H9 (cell line): ENCODE results near the gene ARHGAP4. TPM values are rescaled to one million over a fixed set of nuclear protein-coding genes. Genes with fewer than 3 reads are reported as not detected.

ENCODE experiments used
- DNase-seq: peaks from one replicate; pipeline ENCODE4 v3.0.0-alpha.2; 2017
- H2AFZ ChIP-seq: one replicate; pipeline ENCODE4 v1.6.1; 2013; ENCODE audit warnings: mild to moderate bottlenecking, low read length, control low read depth, moderate library complexity
- H2AK5ac ChIP-seq: 2 replicates; pipeline ENCODE4 v1.6.1; 2013; ENCODE audit warnings: low read length, control low read depth, mixed read lengths; ENCODE audit not compliant: insufficient read length
- H2BK120ac ChIP-seq: one replicate; pipeline ENCODE4 v1.6.1; 2013; ENCODE audit warnings: low read depth, mild to moderate bottlenecking, low read length, control low read depth, inconsistent platforms; ENCODE audit not compliant: poor library complexity, severe bottlenecking
- H2BK12ac ChIP-seq: 2 replicates; pipeline ENCODE4 v1.6.1; 2013; ENCODE audit warnings: low read length, control low read depth, mixed read lengths, low read depth; ENCODE audit not compliant: insufficient read length
- H2BK15ac ChIP-seq: 2 replicates; pipeline ENCODE4 v1.6.1; 2013; ENCODE audit warnings: low read depth, low read length, control low read depth
- H2BK20ac ChIP-seq: one replicate; pipeline ENCODE4 v1.6.1; 2013; ENCODE audit warnings: low read depth, mild to moderate bottlenecking, low read length, control low read depth, inconsistent platforms; ENCODE audit not compliant: poor library complexity, severe bottlenecking
- H2BK5ac ChIP-seq: 2 replicates; pipeline ENCODE4 v1.6.1; 2013; ENCODE audit warnings: low read length, control low read depth, mixed read lengths; ENCODE audit not compliant: insufficient read length
- H3K14ac ChIP-seq: 2 replicates; pipeline ENCODE4 v1.6.1; 2013; ENCODE audit warnings: low read length, control low read depth; ENCODE audit not compliant: insufficient read depth
- H3K18ac ChIP-seq: 2 replicates; pipeline ENCODE4 v1.6.1; 2013; ENCODE audit warnings: low read depth, mild to moderate bottlenecking, mixed read lengths, low read length, control low read depth; ENCODE audit not compliant: insufficient read length
- H3K23ac ChIP-seq: 2 replicates; pipeline ENCODE4 v1.6.1; 2013; ENCODE audit warnings: low read length, control low read depth, mixed read lengths, low read depth; ENCODE audit not compliant: insufficient read length
- H3K23me2 ChIP-seq: 2 replicates; pipeline ENCODE4 v1.6.1; 2013; ENCODE audit warnings: low read depth, mild to moderate bottlenecking, mixed read lengths, low read length, control low read depth; ENCODE audit not compliant: insufficient read length, poor library complexity, severe bottlenecking
- H3K27ac ChIP-seq: 2 replicates; pipeline ENCODE4 v1.5.1; 2013; ENCODE audit warnings: low read length, control low read depth, mixed read lengths, low read depth; ENCODE audit not compliant: insufficient read length
- H3K27me3 ChIP-seq: 2 replicates; pipeline ENCODE4 v1.6.1; 2013; ENCODE audit warnings: low read length, control low read depth, inconsistent platforms; ENCODE audit not compliant: insufficient read depth
- H3K4ac ChIP-seq: 2 replicates; pipeline ENCODE4 v1.6.1; 2013; ENCODE audit warnings: low read depth, mild to moderate bottlenecking, control low read depth, inconsistent platforms, low read length, moderate library complexity
- H3K4me1 ChIP-seq: 2 replicates; pipeline ENCODE4 v1.6.1; 2013; ENCODE audit warnings: low read length, control low read depth, inconsistent platforms; ENCODE audit not compliant: insufficient read depth
- H3K4me2 ChIP-seq: 2 replicates; pipeline ENCODE4 v1.6.1; 2013; ENCODE audit warnings: low read length, control low read depth, mixed read lengths; ENCODE audit not compliant: insufficient read length, insufficient read depth
- H3K56ac ChIP-seq: 2 replicates; pipeline ENCODE4 v1.6.1; 2013; ENCODE audit warnings: low read depth, mild to moderate bottlenecking, mixed read lengths, low read length, control low read depth; ENCODE audit not compliant: insufficient read length
- H3K79me1 ChIP-seq: 2 replicates; pipeline ENCODE4 v1.6.1; 2013; ENCODE audit warnings: low read depth, mild to moderate bottlenecking, moderate library complexity, low read length, control low read depth, inconsistent platforms; ENCODE audit not compliant: insufficient read depth, poor library complexity, severe bottlenecking
- H3K79me2 ChIP-seq: 2 replicates; pipeline ENCODE4 v1.6.1; 2013; ENCODE audit warnings: low read length, control low read depth, inconsistent platforms; ENCODE audit not compliant: insufficient read depth
- H3K9ac ChIP-seq: 2 replicates; pipeline ENCODE4 v1.6.1; 2013; ENCODE audit warnings: low read length, control low read depth, mixed read lengths; ENCODE audit not compliant: insufficient read length; ENCODE audit errors: extremely low read depth
- H3K9me3 ChIP-seq: one replicate; pipeline ENCODE4 v1.6.1; 2013; ENCODE audit warnings: low read depth, low read length, inconsistent platforms; ENCODE audit not compliant: control insufficient read depth
- H3T11ph ChIP-seq: one replicate; pipeline ENCODE4 v1.6.1; 2013; ENCODE audit warnings: mild to moderate bottlenecking, low read length, control low read depth, inconsistent platforms
- H4K20me1 ChIP-seq: one replicate; pipeline ENCODE4 v1.6.1; 2013; ENCODE audit not compliant: control insufficient read depth, insufficient read length, insufficient read depth
- H4K5ac ChIP-seq: 2 replicates; pipeline ENCODE4 v1.6.1; 2013; ENCODE audit warnings: low read depth, mild to moderate bottlenecking, mixed read lengths, low read length, control low read depth; ENCODE audit not compliant: insufficient read length
- H4K8ac ChIP-seq: replicated peaks from 2 replicates; pipeline ENCODE4 v1.6.1; 2013; ENCODE audit warnings: low read length, control low read depth, mixed read lengths, low read depth; ENCODE audit not compliant: insufficient read length
- H4K91ac ChIP-seq: 2 replicates; pipeline ENCODE4 v1.6.1; 2013; ENCODE audit warnings: low read depth, mild to moderate bottlenecking, moderate library complexity, mixed read lengths, low read length, control low read depth; ENCODE audit not compliant: insufficient read length
- H3K27ac Mint-ChIP-seq, 3 experiments: 2 replicates in 2 of 3; 3 replicates in 1 of 3; pipeline ENCODE4 v1.8.0; 2020 to 2021; ENCODE audit warnings: mixed read lengths in 3 of 3, mild to moderate bottlenecking in 1 of 3, moderate library complexity in 1 of 3
- H3K27me3 Mint-ChIP-seq: 2 replicates; pipeline ENCODE4 v1.8.0; 2021; ENCODE audit warnings: low read depth, mild to moderate bottlenecking, moderate library complexity, mixed read lengths
- H3K36me3 Mint-ChIP-seq, 3 experiments: 2 replicates in 2 of 3; 3 replicates in 1 of 3; pipeline ENCODE4 v1.8.0; 2020 to 2021; ENCODE audit warnings: low read depth in 3 of 3, mixed read lengths in 3 of 3; ENCODE audit not compliant: insufficient read depth in 1 of 3
- H3K4me1 Mint-ChIP-seq, 2 experiments: 2 replicates each; pipeline ENCODE4 v1.8.0; 2020; ENCODE audit warnings: mixed read lengths in 2 of 2
- H3K4me3 Mint-ChIP-seq, 2 experiments: 2 replicates in 1 of 2; 3 replicates in 1 of 2; pipeline ENCODE4 v1.8.0; 2020 to 2021; ENCODE audit warnings: mild to moderate bottlenecking in 2 of 2, mixed read lengths in 2 of 2, moderate library complexity in 1 of 2
- H3K9me3 Mint-ChIP-seq, 2 experiments: 2 replicates in 1 of 2; 3 replicates in 1 of 2; pipeline ENCODE4 v1.8.0; 2020; ENCODE audit warnings: mild to moderate bottlenecking in 2 of 2, mixed read lengths in 2 of 2, moderate library complexity in 1 of 2
- WGBS: extraction: QIAGEN DNeasy Blood & Tissue Kit; methylation state at CpG from one replicate; pipeline ENCODE4 v1.1.7; 2013; ENCODE audit warnings: missing lambda C conversion rate, low lambda C conversion rate, mixed read lengths; ENCODE audit not compliant: insufficient read length; ENCODE audit errors: extremely low coverage; 5-methylcytosine and 5-hydroxymethylcytosine counted together
- total RNA-seq: library from RNA; stranded (reverse); gene quantifications from 2 replicates; pipeline ENCODE4 v1.2.1, GENCODE V29; 2021
- TF ChIP-seq, protein P1 (sequence below): fragments of 200-600 bp; sonication (generic); conservative IDR thresholded peaks from 3 replicates; pipeline ENCODE4 v1.8.0; 2021; ENCODE audit warnings: antibody characterized with exemption, mild to moderate bottlenecking

The ARHGAP4 gene
- total RNA-seq, 1 experiment from 2014 or later, result 37.8 TPM

DNA sequence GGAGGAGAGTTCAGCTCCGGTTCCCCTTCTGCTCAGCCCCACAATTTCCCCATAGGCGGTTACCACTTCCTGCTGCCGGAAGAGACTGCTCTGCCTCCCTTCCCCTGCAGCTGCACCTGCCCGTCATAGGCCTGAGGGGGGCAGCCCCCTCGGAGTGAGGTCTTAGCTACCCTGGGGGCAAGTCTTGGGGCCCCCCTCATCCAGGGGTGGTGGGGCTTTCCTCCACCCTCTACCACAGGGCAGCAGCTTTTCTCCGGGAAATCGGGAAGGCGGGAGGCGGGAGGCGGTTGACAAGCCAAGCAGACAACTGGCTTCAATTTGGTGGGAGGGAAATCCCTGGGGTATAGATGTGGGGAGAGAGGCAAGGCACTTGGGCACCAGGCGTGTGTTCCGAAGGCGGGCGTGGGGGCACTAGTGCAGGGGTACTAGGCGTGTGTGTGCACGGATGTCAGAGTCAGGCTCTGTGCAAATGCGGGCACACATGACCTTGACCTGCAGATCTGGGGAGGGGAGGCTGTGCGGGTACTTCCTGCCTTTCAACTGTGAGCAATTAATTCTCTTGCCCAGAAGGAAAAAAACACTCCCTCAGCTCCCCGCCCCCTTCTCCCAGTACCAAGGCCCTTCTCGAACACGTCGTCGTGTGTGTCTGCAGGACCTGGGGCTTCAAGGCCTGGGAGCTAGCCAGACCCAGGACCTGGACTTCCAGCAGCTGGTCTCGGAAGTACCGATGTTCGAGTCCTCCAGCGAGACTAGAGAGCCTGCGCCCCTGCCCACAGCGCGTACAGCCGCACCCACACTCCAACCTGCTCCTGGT lies 1.0 kb upstream of the ARHGAP4 start:
- no peak overlapping the region for H2BK20ac ChIP-seq
- peak; percentile 61 for DNase-seq

More for the DNA sequence above, 1.0 kb upstream of the ARHGAP4 start:
- H3K9me3 Mint-ChIP-seq, result peaks cover 57 to 73% of the 10 kb centered on the region in 2 experiments
- Histone ChIP-seq H2AK5ac (no peak overlapping the region), H2BK12ac (no peak overlapping the region), H3K56ac (no peak overlapping the region), H4K8ac (no peak overlapping the region), H3T11ph (no peak overlapping the region), H3K4me2 (peak overlapping the region; percentile 52), H3K18ac (peak overlapping the region; percentile 78), H3K79me1 (no peaks in the 10 kb centered on the region), H4K20me1 (no peaks in the 10 kb centered on the region), H4K5ac (no peak overlapping the region), H3K9ac (peak overlapping the region; percentile 45), H3K4me1 (no peaks in the 10 kb centered on the region), H3K23ac (no peak overlapping the region), H3K9me3 (peaks cover 15% of the 10 kb centered on the region), H3K14ac (peak overlapping the region; percentile 55; the same call in 1 of the 2 replicates), H4K91ac (no peak overlapping the region), H2BK5ac (no peak overlapping the region), H3K79me2 (no peaks in the 10 kb centered on the region), H3K23me2 (peaks cover 22% of the 10 kb centered on the region), H2BK15ac (no peak overlapping the region), H3K27ac (no peak overlapping the region), H3K4ac (no peak overlapping the region), H2AFZ (no peak overlapping the region), H2BK120ac (no peak overlapping the region), H3K27me3 (no peaks in the 10 kb centered on the region)
- no peaks in the 10 kb centered on the region; the same call in 1 of the 2 replicates for H3K27me3 Mint-ChIP-seq
- TF ChIP-seq, protein P1, sequence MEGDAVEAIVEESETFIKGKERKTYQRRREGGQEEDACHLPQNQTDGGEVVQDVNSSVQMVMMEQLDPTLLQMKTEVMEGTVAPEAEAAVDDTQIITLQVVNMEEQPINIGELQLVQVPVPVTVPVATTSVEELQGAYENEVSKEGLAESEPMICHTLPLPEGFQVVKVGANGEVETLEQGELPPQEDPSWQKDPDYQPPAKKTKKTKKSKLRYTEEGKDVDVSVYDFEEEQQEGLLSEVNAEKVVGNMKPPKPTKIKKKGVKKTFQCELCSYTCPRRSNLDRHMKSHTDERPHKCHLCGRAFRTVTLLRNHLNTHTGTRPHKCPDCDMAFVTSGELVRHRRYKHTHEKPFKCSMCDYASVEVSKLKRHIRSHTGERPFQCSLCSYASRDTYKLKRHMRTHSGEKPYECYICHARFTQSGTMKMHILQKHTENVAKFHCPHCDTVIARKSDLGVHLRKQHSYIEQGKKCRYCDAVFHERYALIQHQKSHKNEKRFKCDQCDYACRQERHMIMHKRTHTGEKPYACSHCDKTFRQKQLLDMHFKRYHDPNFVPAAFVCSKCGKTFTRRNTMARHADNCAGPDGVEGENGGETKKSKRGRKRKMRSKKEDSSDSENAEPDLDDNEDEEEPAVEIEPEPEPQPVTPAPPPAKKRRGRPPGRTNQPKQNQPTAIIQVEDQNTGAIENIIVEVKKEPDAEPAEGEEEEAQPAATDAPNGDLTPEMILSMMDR, result no peak
- WGBS, result no CpG with 5 or more reads among the region's 31 CpGs
- H3K4me1 Mint-ChIP-seq, result peaks cover 13 to 34% of the 10 kb centered on the region in 2 experiments
- peaks cover 22 to 32% (median 24%) of the 10 kb centered on the region in 3 experiments for H3K36me3 Mint-ChIP-seq
- H3K4me3 Mint-ChIP-seq, result peak overlapping the region; percentile 71 to 83
- H3K27ac Mint-ChIP-seq, result peak overlapping the region; percentile 78 to 94 (median 94); a peak in 5 of 7 replicates
